Activated CD4-positive, alpha-beta T cell treated with anti-CD3 and anti-CD28 coated beads, Interleukin-2, amount 10 ng/mL, durations not matched to agents 24 days and 14 days (primary cell): Measurements from ENCODE around the gene BLOC1S4. TPM values are rescaled to one million over a fixed set of nuclear protein-coding genes. Genes with fewer than 3 reads are reported as not detected.

Experiments
- DNase-seq: peaks from one replicate; pipeline ENCODE4 v3.0.0; 2022
- H3K27ac Mint-ChIP-seq: one replicate; pipeline ENCODE4 v1.8.0; 2022; ENCODE audit warnings: mild to moderate bottlenecking, mixed read lengths
- H3K27me3 Mint-ChIP-seq: one replicate; pipeline ENCODE4 v1.8.0; 2022; ENCODE audit warnings: mixed read lengths
- H3K36me3 Mint-ChIP-seq: one replicate; pipeline ENCODE4 v1.8.0; 2022; ENCODE audit warnings: low read depth, mild to moderate bottlenecking, mixed read lengths
- H3K4me1 Mint-ChIP-seq: one replicate; pipeline ENCODE4 v1.8.0; 2021; ENCODE audit warnings: mixed read lengths
- H3K4me3 Mint-ChIP-seq: one replicate; pipeline ENCODE4 v1.8.0; 2022; ENCODE audit warnings: mild to moderate bottlenecking, moderate library complexity, mixed read lengths
- H3K9me3 Mint-ChIP-seq: one replicate; pipeline ENCODE4 v1.8.0; 2021; ENCODE audit warnings: mixed read lengths
- intact Hi-C: fragments of 100-400 bp; cut with micrococcal nuclease; formaldehyde crosslinking; loops from one replicate; pipeline ENCODE4 v1.15.1; 2023
- total RNA-seq: library from RNA; stranded (reverse); gene quantifications from 2 replicates; pipeline ENCODE4 v1.2.3, GENCODE V29; 2022

The BLOC1S4 gene
- total RNA-seq, 1 donor from 2014 or later: 20.1 TPM

GRCh38 chr4:6763330-6763851, 47.4 kb downstream of the BLOC1S4 start:
- Mint-ChIP-seq H3K9me3 (no peaks in the 10 kb centered on the region), H3K27me3 (peaks cover 15% of the 10 kb centered on the region), H3K27ac (no peak overlapping the region), H3K4me3 (no peak overlapping the region), H3K4me1 (peaks cover 2% of the 10 kb centered on the region), H3K36me3 (no peaks in the 10 kb centered on the region)
- intact Hi-C loops: no loop called here
- no peak for DNase-seq

- no peak overlapping the region for H3K27ac Mint-ChIP-seq
- H3K9me3 Mint-ChIP-seq: no peaks in the 10 kb centered on the region
- no peak overlapping the region for H3K4me3 Mint-ChIP-seq
- H3K4me1 Mint-ChIP-seq: peaks cover 13% of the 10 kb centered on the region
- no peak for DNase-seq
- no peaks in the 10 kb centered on the region for H3K36me3 Mint-ChIP-seq
- intact Hi-C loops: no loop called here
- H3K27me3 Mint-ChIP-seq: peaks cover 15% of the 10 kb centered on the region
These were observed 49.1 kb downstream of the BLOC1S4 start for GRCh38 chr4:6764976-6765620.

GRCh38 chr4:6765703-6766102, 49.7 kb downstream of the BLOC1S4 start:
- peaks cover 15% of the 10 kb centered on the region for H3K27me3 Mint-ChIP-seq
- no peak overlapping the region for H3K27ac Mint-ChIP-seq
- no peak overlapping the region for H3K4me3 Mint-ChIP-seq
- H3K9me3 Mint-ChIP-seq: no peaks in the 10 kb centered on the region
- H3K4me1 Mint-ChIP-seq: peaks cover 13% of the 10 kb centered on the region
- DNase-seq: no peak
- intact Hi-C loops: no loop called here
- no peaks in the 10 kb centered on the region for H3K36me3 Mint-ChIP-seq

Other genes with a start within 250 kb of the BLOC1S4 start
- gene PPP2R2C, start 243.6 kb upstream of the BLOC1S4 start, total RNA-seq: not detected in 2 replicates
- 12.7 and 14.9 TPM in 2 replicates for gene MAN2B2, start 141.0 kb upstream of the BLOC1S4 start, total RNA-seq
- gene MRFAP1, start 75.5 kb upstream of the BLOC1S4 start, total RNA-seq: 122 TPM in 2 replicates
- 2.1 and 2.8 TPM in 2 replicates for gene S100P, start 22.3 kb upstream of the BLOC1S4 start, total RNA-seq
- gene MRFAP1L1, start 6.3 kb upstream of the BLOC1S4 start, total RNA-seq: 51.4 TPM in 2 replicates
- 13.6 and 16.7 TPM in 2 replicates for gene KIAA0232, start 66.6 kb downstream of the BLOC1S4 start, total RNA-seq
- gene TBC1D14, start 193.7 kb downstream of the BLOC1S4 start, total RNA-seq: 47.2 and 47.3 TPM in 2 replicates